NCI-H446 (cell line): ENCODE measurements around the gene IP6K3.

Experiments
- DNase-seq, 2 experiments: peaks; one replicate each; lab custom pipeline; 2025; lab: John Stamatoyannopoulos, UW

Gene IP6K3

GRCh38 chr6:33740794-33741193 lies 5.9 kb downstream of the IP6K3 start:
- no peak for DNase-seq

GRCh38 chr6:33740204-33740608 lies 6.5 kb downstream of the IP6K3 start:
- no peak for DNase-seq

- DNase-seq = no peak
Measured at GRCh38 chr6:33739571-33739970, 7.1 kb downstream of the IP6K3 start.

- no peak for DNase-seq
Measured at GRCh38 chr6:33738879-33739278, 7.8 kb downstream of the IP6K3 start.

GRCh38 chr6:33738153-33738552 lies 8.6 kb downstream of the IP6K3 start:
- DNase-seq = no peak

- peak in 1 of 2 experiments; percentile 23 for DNase-seq
Measured at GRCh38 chr6:33737267-33738026, 9.3 kb downstream of the IP6K3 start.

GRCh38 chr6:33735216-33735615 lies 11.5 kb downstream of the IP6K3 start:
- DNase-seq = no peak

- no peak for DNase-seq
Measured at GRCh38 chr6:33733709-33734007, 13.0 kb downstream of the IP6K3 start.

GRCh38 chr6:33732817-33733708 lies 13.6 kb downstream of the IP6K3 start:
- DNase-seq = no peak

- no peak for DNase-seq
Measured at GRCh38 chr6:33732385-33732784, 14.3 kb downstream of the IP6K3 start.

- no peak for DNase-seq
Measured at GRCh38 chr6:33731751-33732282, 14.9 kb downstream of the IP6K3 start.

GRCh38 chr6:33731035-33731434 lies 15.7 kb downstream of the IP6K3 start:
- DNase-seq = no peak

GRCh38 chr6:33730611-33731010 lies 16.1 kb downstream of the IP6K3 start:
- no peak for DNase-seq

- DNase-seq = no peak
Measured at GRCh38 chr6:33729059-33729458, 17.6 kb downstream of the IP6K3 start.

GRCh38 chr6:33728438-33728837 lies 18.3 kb downstream of the IP6K3 start:
- no peak for DNase-seq

GRCh38 chr6:33727932-33728331 lies 18.8 kb downstream of the IP6K3 start:
- DNase-seq = peak in 1 of 2 experiments; percentile 30

GRCh38 chr6:33727126-33727525 lies 19.6 kb downstream of the IP6K3 start:
- DNase-seq = no peak

GRCh38 chr6:33726696-33727095 lies 20.0 kb downstream of the IP6K3 start:
- no peak for DNase-seq

- no peak for DNase-seq
Measured at GRCh38 chr6:33725891-33726673, 20.6 kb downstream of the IP6K3 start.

- no peak for DNase-seq
Measured at GRCh38 chr6:33725222-33725621, 21.5 kb downstream of the IP6K3 start.

- DNase-seq = no peak
Measured at GRCh38 chr6:33724102-33725023, 22.3 kb downstream of the IP6K3 start.
